Epithelial cell of proximal tubule (primary cell): ENCODE data around the gene HERC3. TPM values are rescaled to one million over a fixed set of nuclear protein-coding genes. Genes with fewer than 3 reads are reported as not detected.

Source experiments
- DNase-seq: peaks from one replicate; pipeline ENCODE4 v3.0.0-alpha.2; 2011; ENCODE audit warnings: low read depth
- H3K4me3 ChIP-seq: 2 replicates; pipeline ENCODE4 v1.5.1; 2011; ENCODE audit warnings: low read depth, mild to moderate bottlenecking, low read length
- total RNA-seq: library from RNA; depleted of rRNA; stranded (reverse); fragments of >200 nt; gene quantifications from 2 replicates; pipeline ENCODE4 v1.2.3, GENCODE V29; 2015
- TF ChIP-seq, protein P1 (sequence below): conservative IDR thresholded peaks from 2 replicates; pipeline ENCODE4 v1.5.1; 2012; ENCODE audit warnings: low read depth, mild to moderate bottlenecking, low read length

Gene HERC3
- total RNA-seq, 1 donor from 2014 or later, result 14.0 TPM

DNA sequence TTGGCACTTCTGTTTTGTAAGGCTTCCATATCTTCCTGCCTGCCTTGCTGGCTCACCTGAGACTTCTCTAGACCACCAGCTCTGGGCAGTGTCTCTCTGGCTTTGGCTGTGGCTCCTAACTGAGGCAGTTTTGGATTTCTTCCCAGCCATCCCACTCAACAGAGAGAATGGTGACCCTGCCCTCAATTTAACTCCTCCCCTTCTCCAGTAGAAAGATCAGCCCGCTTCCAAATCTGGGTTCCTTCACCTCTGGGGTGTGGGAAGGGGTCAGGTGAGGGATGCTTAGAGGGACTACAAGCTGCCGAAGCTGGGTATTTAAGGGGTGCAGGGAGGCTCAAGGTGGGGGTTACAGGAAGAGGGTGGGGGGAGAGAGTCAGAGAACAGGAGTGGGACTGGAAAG lies 81.6 kb downstream of the HERC3 start:
- DNase-seq, result no peak
- TF ChIP-seq, protein P1, sequence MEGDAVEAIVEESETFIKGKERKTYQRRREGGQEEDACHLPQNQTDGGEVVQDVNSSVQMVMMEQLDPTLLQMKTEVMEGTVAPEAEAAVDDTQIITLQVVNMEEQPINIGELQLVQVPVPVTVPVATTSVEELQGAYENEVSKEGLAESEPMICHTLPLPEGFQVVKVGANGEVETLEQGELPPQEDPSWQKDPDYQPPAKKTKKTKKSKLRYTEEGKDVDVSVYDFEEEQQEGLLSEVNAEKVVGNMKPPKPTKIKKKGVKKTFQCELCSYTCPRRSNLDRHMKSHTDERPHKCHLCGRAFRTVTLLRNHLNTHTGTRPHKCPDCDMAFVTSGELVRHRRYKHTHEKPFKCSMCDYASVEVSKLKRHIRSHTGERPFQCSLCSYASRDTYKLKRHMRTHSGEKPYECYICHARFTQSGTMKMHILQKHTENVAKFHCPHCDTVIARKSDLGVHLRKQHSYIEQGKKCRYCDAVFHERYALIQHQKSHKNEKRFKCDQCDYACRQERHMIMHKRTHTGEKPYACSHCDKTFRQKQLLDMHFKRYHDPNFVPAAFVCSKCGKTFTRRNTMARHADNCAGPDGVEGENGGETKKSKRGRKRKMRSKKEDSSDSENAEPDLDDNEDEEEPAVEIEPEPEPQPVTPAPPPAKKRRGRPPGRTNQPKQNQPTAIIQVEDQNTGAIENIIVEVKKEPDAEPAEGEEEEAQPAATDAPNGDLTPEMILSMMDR, result no peak
- H3K4me3 ChIP-seq, result no peak overlapping the region

DNA sequence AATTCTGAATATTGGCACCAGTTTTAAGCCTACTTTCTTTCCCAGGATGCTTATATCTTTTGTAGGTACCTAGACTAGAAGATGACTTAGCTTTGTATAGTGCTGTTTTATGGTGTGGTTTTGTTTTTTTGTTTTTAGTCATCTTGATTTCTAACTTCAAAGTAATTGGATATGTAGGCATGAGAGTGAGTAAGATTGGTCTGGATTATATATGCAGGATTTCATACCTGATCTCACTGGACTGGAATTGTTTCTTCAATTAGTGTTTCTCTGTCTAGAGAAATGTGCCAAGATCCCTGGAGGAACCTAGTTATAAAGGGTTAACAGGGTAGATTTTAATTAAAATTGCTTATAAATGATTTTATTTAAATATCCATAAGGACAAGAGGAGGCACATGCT lies 82.3 kb downstream of the HERC3 start:
- TF ChIP-seq, protein P1, result no peak
- DNase-seq, result no peak
- H3K4me3 ChIP-seq, result no peak overlapping the region

DNA sequence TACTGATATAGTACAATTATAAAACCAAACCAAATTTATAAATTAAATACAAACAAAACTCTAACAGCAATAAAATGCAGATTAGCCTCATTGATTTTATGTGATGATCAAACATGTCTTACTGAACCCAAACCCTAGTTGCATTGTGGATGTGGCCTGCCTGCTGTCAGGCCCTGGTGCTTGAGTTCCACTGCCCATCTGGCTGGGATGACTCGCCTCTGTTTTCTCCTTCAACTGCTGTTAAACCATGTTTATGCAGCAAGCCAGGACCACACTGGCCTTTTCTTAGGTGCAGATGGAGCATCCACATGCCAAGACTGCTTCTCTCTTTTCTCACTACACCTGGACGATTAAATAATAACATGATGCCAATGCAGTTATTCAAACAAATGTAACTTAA lies 82.7 kb downstream of the HERC3 start:
- TF ChIP-seq, protein P1, result no peak
- no peak for DNase-seq
- H3K4me3 ChIP-seq, result no peak overlapping the region

DNA sequence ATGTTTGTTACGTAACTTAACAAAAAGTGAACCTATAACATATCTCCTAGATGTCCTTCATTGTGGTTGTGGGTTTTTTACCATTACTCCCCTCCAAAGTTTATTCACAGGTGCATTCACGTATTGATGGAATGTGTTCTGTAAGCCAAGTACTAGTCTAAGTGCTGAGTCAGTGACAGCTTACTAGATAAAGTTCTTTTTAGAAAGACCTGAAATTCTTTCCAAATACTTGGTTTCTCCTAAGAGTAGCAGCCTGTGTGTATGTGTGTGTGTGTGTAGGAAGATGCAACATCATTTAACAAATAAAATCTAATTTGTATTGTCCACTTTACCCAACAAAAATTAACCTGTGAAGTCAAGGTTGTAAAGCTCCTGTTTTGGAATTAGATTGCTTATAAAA lies 83.3 kb downstream of the HERC3 start:
- TF ChIP-seq, protein P1, result no peak
- no peak for DNase-seq
- no peak overlapping the region for H3K4me3 ChIP-seq

DNA sequence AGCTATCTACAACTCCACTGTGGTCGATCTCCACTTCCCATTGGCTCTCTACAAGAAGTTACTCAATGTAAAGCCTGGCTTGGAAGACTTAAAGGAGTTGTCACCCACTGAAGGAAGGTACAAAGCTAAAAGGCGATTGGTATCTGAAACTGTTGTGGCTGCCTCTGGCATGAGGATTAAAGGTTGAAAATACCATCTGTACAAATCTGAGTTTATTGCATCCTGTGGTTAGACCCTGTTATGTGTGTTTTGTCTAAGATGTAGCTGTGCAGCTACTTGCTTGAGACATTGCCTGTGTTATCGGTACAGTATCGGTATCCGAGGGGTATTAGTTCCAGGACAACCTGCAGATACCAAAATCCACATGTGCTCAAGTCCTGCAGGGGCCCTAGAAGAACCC lies 88.9 kb downstream of the HERC3 start:
- TF ChIP-seq, protein P1, result no peak
- H3K4me3 ChIP-seq, result no peak overlapping the region
- DNase-seq, result no peak

DNA sequence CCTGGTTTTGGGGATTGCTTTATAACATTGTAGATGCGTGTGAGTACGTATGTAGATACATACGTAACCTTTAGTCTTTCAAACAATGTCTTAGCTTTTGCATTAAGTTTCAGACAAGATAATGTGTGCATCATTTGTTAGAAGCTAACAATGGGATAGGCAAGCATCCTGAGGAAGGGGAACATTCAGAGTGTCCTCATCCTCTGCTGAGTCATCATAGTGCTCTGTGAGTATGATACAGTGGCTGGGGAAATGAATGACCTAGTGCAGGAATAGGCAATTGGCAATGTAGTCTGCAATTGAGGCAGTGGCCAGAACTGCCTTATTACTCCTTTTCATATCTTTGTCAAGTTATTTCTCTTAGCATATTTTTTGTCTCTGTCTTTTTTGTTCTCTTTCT lies 98.1 kb downstream of the HERC3 start:
- TF ChIP-seq, protein P1, result no peak
- DNase-seq, result no peak
- no peak overlapping the region for H3K4me3 ChIP-seq

DNA sequence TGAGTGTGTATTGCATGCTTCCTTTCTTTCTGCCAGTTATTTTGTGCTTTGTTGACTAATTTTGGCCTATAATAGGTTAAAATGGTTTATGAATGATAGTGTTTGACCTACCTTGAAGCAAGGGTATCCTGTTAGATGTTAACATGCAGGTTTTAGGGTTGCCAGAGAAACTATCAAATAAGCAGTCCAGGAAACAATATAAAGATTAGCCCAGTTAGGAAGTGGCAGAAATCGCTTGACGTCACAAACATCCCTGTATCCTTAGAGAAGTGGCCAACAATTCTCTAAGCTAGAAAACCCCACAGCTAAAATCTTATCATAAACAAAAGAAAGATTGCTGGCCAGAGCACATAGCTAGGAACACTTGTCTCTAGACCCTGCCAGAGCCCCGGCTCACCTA lies 101.5 kb downstream of the HERC3 start:
- H3K4me3 ChIP-seq, result no peak overlapping the region
- TF ChIP-seq, protein P1, result no peak
- DNase-seq, result no peak
